HEK293 (cell line): ENCODE measurements around the gene AMBRA1.

Source experiments
- CTCF ChIA-PET: fragments of 350-600 bp; formaldehyde crosslinking; extraction: SDS; loops from one replicate; lab custom pipeline; 2021; ENCODE audit warnings: antibody characterized with exemption; lab: Yijun Ruan, JAX
- POLR2A ChIA-PET: fragments of 300-600 bp; formaldehyde crosslinking; extraction: SDS; loops from one replicate; lab custom pipeline; 2020; ENCODE audit warnings: antibody characterized with exemption, inconsistent platforms; lab: Yijun Ruan, JAX
- H3K27ac ChIP-seq: fragments of 200-500 bp; sonication (Bioruptor generic); 2 replicates; pipeline ENCODE4 v1.5.1; 2014; ENCODE audit warnings: low read depth, low read length, control low read depth, inconsistent platforms; ENCODE audit errors: extremely low read depth
- H3K36me3 ChIP-seq, 2 experiments: fragments of 200-500 bp in 1 of 2; sonication (Bioruptor generic) in 1 of 2; 1 replicate in 1 of 2; 2 replicates in 1 of 2; pipeline ENCODE4 v1.5.1; 2014 to 2017; ENCODE audit warnings: inconsistent platforms in 2 of 2, low read length in 2 of 2; ENCODE audit not compliant: control insufficient read depth in 2 of 2, insufficient read depth in 1 of 2
- H3K4me1 ChIP-seq: fragments of 200-500 bp; sonication (Bioruptor generic); 2 replicates; pipeline ENCODE4 v1.5.1; 2014; ENCODE audit warnings: mild to moderate bottlenecking, low read length, inconsistent platforms; ENCODE audit not compliant: control insufficient read depth, insufficient read depth
- H3K4me3 ChIP-seq: 2 replicates; pipeline ENCODE4 v1.5.1; 2011; ENCODE audit warnings: low read depth, mild to moderate bottlenecking, control low read depth, low read length, moderate library complexity
- H3K9me3 ChIP-seq: fragments of 200-500 bp; sonication (Bioruptor generic); 2 replicates; pipeline ENCODE4 v1.5.1; 2014; ENCODE audit warnings: low read depth, low read length, inconsistent platforms; ENCODE audit not compliant: control insufficient read depth, insufficient read depth
- GLIS1 ChIP-seq: fragments of 450-650 bp; formaldehyde crosslinking; IDR thresholded peaks from 2 replicates; pipeline ENCODE4 v1.5.1; 2016; ENCODE audit warnings: missing biosample characterization, missing genetic modification characterization
- KLF10 ChIP-seq: fragments of 450-650 bp; IDR thresholded peaks from 2 replicates; pipeline ENCODE4 v1.5.1; 2018; ENCODE audit warnings: missing biosample characterization, mild to moderate bottlenecking, missing genetic modification characterization
- KLF16 ChIP-seq: fragments of 450-650 bp; formaldehyde crosslinking; IDR thresholded peaks from 2 replicates; pipeline ENCODE4 v1.5.1; 2017; ENCODE audit warnings: missing biosample characterization, missing genetic modification characterization
- KLF17 ChIP-seq: fragments of 450-650 bp; formaldehyde crosslinking; IDR thresholded peaks from 2 replicates; pipeline ENCODE4 v1.5.1; 2016; ENCODE audit warnings: missing biosample characterization, missing genetic modification characterization
- PBX3 ChIP-seq: sonication (generic); formaldehyde crosslinking; IDR thresholded peaks from 2 replicates; pipeline ENCODE4 v1.8.1; 2022; ENCODE audit warnings: mild to moderate bottlenecking, moderate library complexity, missing genetic modification reagents
- PRDM6 ChIP-seq: fragments of 450-650 bp; formaldehyde crosslinking; IDR thresholded peaks from 2 replicates; pipeline ENCODE4 v1.5.1; 2017; ENCODE audit warnings: missing biosample characterization, missing genetic modification characterization
- RBAK ChIP-seq: fragments of 450-650 bp; formaldehyde crosslinking; IDR thresholded peaks from 2 replicates; pipeline ENCODE4 v1.5.1; 2016; ENCODE audit warnings: missing biosample characterization, missing genetic modification characterization
- REST ChIP-seq: fragments of 450-650 bp; formaldehyde crosslinking; IDR thresholded peaks from 2 replicates; pipeline ENCODE4 v1.5.1; 2016; ENCODE audit warnings: missing biosample characterization, missing genetic modification characterization
- SP3 ChIP-seq: fragments of 450-650 bp; formaldehyde crosslinking; IDR thresholded peaks from 2 replicates; pipeline ENCODE4 v1.5.1; 2016; ENCODE audit warnings: missing biosample characterization, missing genetic modification characterization
- ZBTB1 ChIP-seq: fragments of 450-650 bp; formaldehyde crosslinking; IDR thresholded peaks from 2 replicates; pipeline ENCODE4 v1.5.1; 2016; ENCODE audit warnings: missing biosample characterization, missing genetic modification characterization
- ZBTB48 ChIP-seq: fragments of 450-650 bp; formaldehyde crosslinking; IDR thresholded peaks from 2 replicates; pipeline ENCODE4 v1.5.1; 2016; ENCODE audit warnings: missing biosample characterization, missing genetic modification characterization
- ZFP37 ChIP-seq: fragments of 450-650 bp; formaldehyde crosslinking; IDR thresholded peaks from 2 replicates; pipeline ENCODE4 v1.5.1; 2016; ENCODE audit warnings: missing biosample characterization, missing genetic modification characterization
- ZNF175 ChIP-seq: fragments of 450-650 bp; formaldehyde crosslinking; IDR thresholded peaks from 2 replicates; pipeline ENCODE4 v1.5.1; 2016; ENCODE audit warnings: missing biosample characterization, missing genetic modification characterization
- ZNF248 ChIP-seq: fragments of 450-650 bp; formaldehyde crosslinking; IDR thresholded peaks from 2 replicates; pipeline ENCODE4 v1.5.1; 2017; ENCODE audit warnings: missing biosample characterization, missing genetic modification characterization
- ZNF335 ChIP-seq: fragments of 450-650 bp; formaldehyde crosslinking; conservative IDR thresholded peaks from 2 replicates; pipeline ENCODE4 v1.5.1; 2016; ENCODE audit warnings: missing biosample characterization, missing genetic modification characterization
- ZNF548 ChIP-seq: fragments of 450-650 bp; formaldehyde crosslinking; IDR thresholded peaks from 2 replicates; pipeline ENCODE4 v1.5.1; 2016; ENCODE audit warnings: missing biosample characterization, missing genetic modification characterization
- ZNF621 ChIP-seq: fragments of 450-650 bp; formaldehyde crosslinking; IDR thresholded peaks from 2 replicates; pipeline ENCODE4 v1.5.1; 2017; ENCODE audit warnings: missing biosample characterization, missing genetic modification characterization
- ZNF626 ChIP-seq: fragments of 450-650 bp; sonication (Bioruptor Pico); formaldehyde crosslinking; IDR thresholded peaks from 2 replicates; pipeline ENCODE4 v1.5.1; 2018; ENCODE audit warnings: missing biosample characterization, missing genetic modification characterization, inconsistent platforms
- ZNF658 ChIP-seq: fragments of 450-650 bp; formaldehyde crosslinking; IDR thresholded peaks from 2 replicates; pipeline ENCODE4; 2016; ENCODE audit warnings: missing biosample characterization, missing genetic modification characterization
- ZNF664 ChIP-seq: fragments of 450-650 bp; formaldehyde crosslinking; IDR thresholded peaks from 2 replicates; pipeline ENCODE4 v1.5.1; 2016; ENCODE audit warnings: missing biosample characterization, missing genetic modification characterization
- ZNF768 ChIP-seq: fragments of 450-650 bp; formaldehyde crosslinking; IDR thresholded peaks from 2 replicates; pipeline ENCODE4 v1.5.1; 2018; ENCODE audit warnings: missing biosample characterization, mild to moderate bottlenecking, missing genetic modification characterization
- ZNF791 ChIP-seq: fragments of 450-650 bp; formaldehyde crosslinking; IDR thresholded peaks from 2 replicates; pipeline ENCODE4 v1.5.1; 2016; ENCODE audit warnings: missing biosample characterization, missing genetic modification characterization
- TF ChIP-seq, protein P1 (sequence below): fragments of 450-650 bp; formaldehyde crosslinking; IDR thresholded peaks from 2 replicates; pipeline ENCODE4 v1.5.1; 2016; ENCODE audit warnings: missing biosample characterization, missing genetic modification characterization
- TF ChIP-seq, protein P2 (sequence below): fragments of 450-650 bp; formaldehyde crosslinking; IDR thresholded peaks from 2 replicates; pipeline ENCODE4 v1.5.1; 2016; ENCODE audit warnings: missing biosample characterization, missing genetic modification characterization
- TF ChIP-seq, protein P3 (sequence below): IDR thresholded peaks from 2 replicates; pipeline ENCODE4 v1.6.1; 2011; ENCODE audit warnings: mild to moderate bottlenecking, low read depth, low read length, borderline replicate concordance

AMBRA1 gene

GRCh38 chr11:46506483-46506791, 87.4 kb downstream of the AMBRA1 start:
- Histone ChIP-seq H3K9me3 (no peaks in the 10 kb centered on the region), H3K27ac (no peak overlapping the region), H3K36me3 (peaks cover 0 to 35% of the 10 kb centered on the region in 2 experiments; a peak in 1 of 3 replicates), H3K4me1 (no peaks in the 10 kb centered on the region), H3K4me3 (no peak overlapping the region)
- CTCF ChIA-PET: interaction anchor here (0.6 to 2.5 kb wide), 7 partner anchors 11 to 117 kb away, joined by 3 to 7 read pairs (median 3); no protein-coding TSS in a partner anchor
- TF ChIP-seq ZBTB48 (tag by site-specific recombination) (no peak), ZNF626 (tag by site-specific recombination) (no peak), ZNF658 (tag by site-specific recombination) (no peak), SP3 (tag by site-specific recombination) (no peak), ZBTB1 (no peak), GLIS1 (tag by site-specific recombination) (no peak), ZFP37 (tag by site-specific recombination) (no peak), PBX3 (CRISPR knock-in tag) (no peak), ZNF664 (tag by site-specific recombination) (no peak), RBAK (tag by site-specific recombination) (no peak), KLF17 (tag by site-specific recombination) (no peak), PRDM6 (no peak), KLF10 (tag by site-specific recombination) (no peak), REST (no peak), ZNF335 (tag by site-specific recombination) (no peak)
- TF ChIP-seq, protein P1, sequence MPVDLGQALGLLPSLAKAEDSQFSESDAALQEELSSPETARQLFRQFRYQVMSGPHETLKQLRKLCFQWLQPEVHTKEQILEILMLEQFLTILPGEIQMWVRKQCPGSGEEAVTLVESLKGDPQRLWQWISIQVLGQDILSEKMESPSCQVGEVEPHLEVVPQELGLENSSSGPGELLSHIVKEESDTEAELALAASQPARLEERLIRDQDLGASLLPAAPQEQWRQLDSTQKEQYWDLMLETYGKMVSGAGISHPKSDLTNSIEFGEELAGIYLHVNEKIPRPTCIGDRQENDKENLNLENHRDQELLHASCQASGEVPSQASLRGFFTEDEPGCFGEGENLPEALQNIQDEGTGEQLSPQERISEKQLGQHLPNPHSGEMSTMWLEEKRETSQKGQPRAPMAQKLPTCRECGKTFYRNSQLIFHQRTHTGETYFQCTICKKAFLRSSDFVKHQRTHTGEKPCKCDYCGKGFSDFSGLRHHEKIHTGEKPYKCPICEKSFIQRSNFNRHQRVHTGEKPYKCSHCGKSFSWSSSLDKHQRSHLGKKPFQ (tag by site-specific recombination): no peak
- POLR2A ChIA-PET: no interaction called here

GRCh38 chr11:46505741-46506482, 87.9 kb downstream of the AMBRA1 start:
- peaks cover 0 to 38% of the 10 kb centered on the region in 2 experiments; a peak in 1 of 3 replicates for H3K36me3 ChIP-seq
- ChIA-PET POLR2A (no interaction called here), CTCF (interaction anchor here (0.6 to 2.5 kb wide), 7 partner anchors 10 to 116 kb away, joined by 3 to 7 read pairs (median 3); no protein-coding TSS in a partner anchor)
- no peaks in the 10 kb centered on the region for H3K4me1 ChIP-seq
- no peaks in the 10 kb centered on the region for H3K9me3 ChIP-seq
- H3K4me3 ChIP-seq: no peak overlapping the region
- H3K27ac ChIP-seq: no peak overlapping the region
- TF ChIP-seq, protein P2, sequence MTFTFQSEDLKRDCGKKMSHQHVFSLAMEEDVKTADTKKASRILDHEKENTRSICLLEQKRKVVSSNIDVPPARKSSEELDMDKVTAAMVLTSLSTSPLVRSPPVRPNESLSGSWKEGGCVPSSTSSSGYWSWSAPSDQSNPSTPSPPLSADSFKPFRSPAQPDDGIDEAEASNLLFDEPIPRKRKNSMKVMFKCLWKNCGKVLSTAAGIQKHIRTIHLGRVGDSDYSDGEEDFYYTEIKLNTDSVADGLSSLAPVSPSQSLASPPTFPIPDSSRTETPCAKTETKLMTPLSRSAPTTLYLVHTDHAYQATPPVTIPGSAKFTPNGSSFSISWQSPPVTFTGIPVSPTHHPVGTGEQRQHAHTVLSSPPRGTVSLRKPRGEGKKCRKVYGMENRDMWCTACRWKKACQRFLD (tag by site-specific recombination): no peak
- TF ChIP-seq ZNF548 (no peak), ZNF175 (tag by site-specific recombination) (no peak), ZNF791 (tag by site-specific recombination) (no peak), ZNF248 (no peak), ZNF768 (tag by site-specific recombination) (no peak), ZNF621 (tag by site-specific recombination) (no peak), KLF16 (tag by site-specific recombination) (no peak)
- TF ChIP-seq, protein P3, sequence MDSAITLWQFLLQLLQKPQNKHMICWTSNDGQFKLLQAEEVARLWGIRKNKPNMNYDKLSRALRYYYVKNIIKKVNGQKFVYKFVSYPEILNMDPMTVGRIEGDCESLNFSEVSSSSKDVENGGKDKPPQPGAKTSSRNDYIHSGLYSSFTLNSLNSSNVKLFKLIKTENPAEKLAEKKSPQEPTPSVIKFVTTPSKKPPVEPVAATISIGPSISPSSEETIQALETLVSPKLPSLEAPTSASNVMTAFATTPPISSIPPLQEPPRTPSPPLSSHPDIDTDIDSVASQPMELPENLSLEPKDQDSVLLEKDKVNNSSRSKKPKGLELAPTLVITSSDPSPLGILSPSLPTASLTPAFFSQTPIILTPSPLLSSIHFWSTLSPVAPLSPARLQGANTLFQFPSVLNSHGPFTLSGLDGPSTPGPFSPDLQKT: no peak
